ENCODE data around the gene GABRG3. TPM values are rescaled to one million over a fixed set of nuclear protein-coding genes. Genes with fewer than 3 reads are reported as not detected.

Gene GABRG3
- total and polyA plus RNA-seq, 2 experiments from 2014 or later: 0.15 to 0.43 TPM

DNA sequence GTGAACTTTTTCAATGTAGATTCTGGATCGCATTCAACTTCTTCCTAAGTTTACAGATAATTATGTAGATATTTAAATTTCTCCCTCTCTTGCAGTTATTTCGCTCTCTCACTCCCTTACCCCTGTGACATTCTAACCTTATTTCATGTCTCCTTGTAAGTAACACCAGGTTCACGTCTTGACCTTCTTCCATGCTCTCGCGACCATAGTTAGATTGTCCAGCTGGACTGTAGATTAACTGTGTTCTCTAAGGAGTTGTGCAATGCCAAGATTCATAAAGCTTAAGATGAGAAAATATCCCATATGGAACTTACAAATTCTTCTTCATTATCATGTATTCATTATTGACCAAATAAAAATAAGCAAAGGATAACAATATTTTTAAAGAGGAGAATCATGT lies 430.5 kb downstream of the GABRG3 start:
- Histone ChIP-seq H3K4me2 (no peak overlapping the region), H3K4me1 (ENCODE audit: insufficient read depth) (no peaks in the 10 kb centered on the region), H3K4me3 (no peak overlapping the region), H3K27me3 (no peaks in the 10 kb centered on the region), H3K79me2 (no peaks in the 10 kb centered on the region), H3K36me3 (replicated peaks; ENCODE audit: insufficient read depth, low read depth) (no peaks in the 10 kb centered on the region), H4K20me1 (ENCODE audit: insufficient read depth, poor library complexity, severe bottlenecking) (no peaks in the 10 kb centered on the region), H3K27ac (no peak overlapping the region), H3K9me3 (ENCODE audit: low read depth) (no peaks in the 10 kb centered on the region), H2AFZ (no peak overlapping the region), H3K9me2 (replicated peaks; ENCODE audit: insufficient read depth) (no peaks in the 10 kb centered on the region)
- TF ChIP-seq, protein P1, sequence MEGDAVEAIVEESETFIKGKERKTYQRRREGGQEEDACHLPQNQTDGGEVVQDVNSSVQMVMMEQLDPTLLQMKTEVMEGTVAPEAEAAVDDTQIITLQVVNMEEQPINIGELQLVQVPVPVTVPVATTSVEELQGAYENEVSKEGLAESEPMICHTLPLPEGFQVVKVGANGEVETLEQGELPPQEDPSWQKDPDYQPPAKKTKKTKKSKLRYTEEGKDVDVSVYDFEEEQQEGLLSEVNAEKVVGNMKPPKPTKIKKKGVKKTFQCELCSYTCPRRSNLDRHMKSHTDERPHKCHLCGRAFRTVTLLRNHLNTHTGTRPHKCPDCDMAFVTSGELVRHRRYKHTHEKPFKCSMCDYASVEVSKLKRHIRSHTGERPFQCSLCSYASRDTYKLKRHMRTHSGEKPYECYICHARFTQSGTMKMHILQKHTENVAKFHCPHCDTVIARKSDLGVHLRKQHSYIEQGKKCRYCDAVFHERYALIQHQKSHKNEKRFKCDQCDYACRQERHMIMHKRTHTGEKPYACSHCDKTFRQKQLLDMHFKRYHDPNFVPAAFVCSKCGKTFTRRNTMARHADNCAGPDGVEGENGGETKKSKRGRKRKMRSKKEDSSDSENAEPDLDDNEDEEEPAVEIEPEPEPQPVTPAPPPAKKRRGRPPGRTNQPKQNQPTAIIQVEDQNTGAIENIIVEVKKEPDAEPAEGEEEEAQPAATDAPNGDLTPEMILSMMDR (IDR thresholded peaks at IDR 0.05; ENCODE audit: poor library complexity): no peak
- TF ChIP-seq EZH2 (IDR thresholded peaks at IDR 0.05; ENCODE audit: borderline replicate concordance) (no peak), EZH2phosphoT487 (IDR thresholded peaks at IDR 0.05; ENCODE audit: low read depth, severe bottlenecking, unreplicated experiment) (no peak)
- DNase-seq (ENCODE audit: low spot score): no peak
- WGBS (ENCODE audit: low lambda C conversion rate, missing lambda C conversion rate): 86% methylated on average over 5 of the region's 5 CpGs

DNA sequence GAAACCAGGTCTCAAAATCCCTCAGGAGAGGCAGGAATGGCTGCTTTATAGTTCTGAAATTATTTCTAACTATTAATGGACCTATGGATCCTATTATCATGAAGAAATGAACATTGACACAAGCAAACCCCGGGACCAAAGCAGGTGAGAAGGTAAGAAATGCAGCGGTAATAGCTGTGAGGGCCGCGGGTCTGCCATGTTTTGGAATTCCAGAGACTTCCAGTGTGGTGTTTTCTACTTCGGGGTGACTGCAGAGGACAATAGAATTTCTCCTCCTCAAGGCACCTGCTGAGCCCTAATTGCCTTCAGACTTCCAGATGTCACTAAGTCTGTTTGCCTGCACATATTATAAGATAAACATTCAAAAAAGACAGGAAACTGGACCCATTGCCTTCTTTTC lies 437.4 kb downstream of the GABRG3 start:
- no peaks in the 10 kb centered on the region for H3K9me3 ChIP-seq (ENCODE audit: low read depth)
- no peaks in the 10 kb centered on the region for H3K79me2 ChIP-seq
- 82% methylated on average over 5 of the region's 5 CpGs for WGBS (ENCODE audit: low lambda C conversion rate, missing lambda C conversion rate)
- no peaks in the 10 kb centered on the region for H3K36me3 ChIP-seq (replicated peaks; ENCODE audit: insufficient read depth, low read depth)
- no peaks in the 10 kb centered on the region for H3K27me3 ChIP-seq
- H3K4me2 ChIP-seq: no peak overlapping the region
- no peaks in the 10 kb centered on the region for H4K20me1 ChIP-seq (ENCODE audit: insufficient read depth, poor library complexity, severe bottlenecking)
- no peak overlapping the region for H3K27ac ChIP-seq
- no peak overlapping the region for H2AFZ ChIP-seq
- no peak for DNase-seq (ENCODE audit: low spot score)
- TF ChIP-seq, protein P1 (IDR thresholded peaks at IDR 0.05; ENCODE audit: poor library complexity): no peak
- TF ChIP-seq EZH2 (IDR thresholded peaks at IDR 0.05; ENCODE audit: borderline replicate concordance): no peak
- TF ChIP-seq EZH2phosphoT487 (IDR thresholded peaks at IDR 0.05; ENCODE audit: low read depth, severe bottlenecking, unreplicated experiment): no peak
- H3K4me1 ChIP-seq (ENCODE audit: insufficient read depth): no peaks in the 10 kb centered on the region
- H3K9me2 ChIP-seq (replicated peaks; ENCODE audit: insufficient read depth): no peaks in the 10 kb centered on the region
- no peak overlapping the region for H3K4me3 ChIP-seq

DNA sequence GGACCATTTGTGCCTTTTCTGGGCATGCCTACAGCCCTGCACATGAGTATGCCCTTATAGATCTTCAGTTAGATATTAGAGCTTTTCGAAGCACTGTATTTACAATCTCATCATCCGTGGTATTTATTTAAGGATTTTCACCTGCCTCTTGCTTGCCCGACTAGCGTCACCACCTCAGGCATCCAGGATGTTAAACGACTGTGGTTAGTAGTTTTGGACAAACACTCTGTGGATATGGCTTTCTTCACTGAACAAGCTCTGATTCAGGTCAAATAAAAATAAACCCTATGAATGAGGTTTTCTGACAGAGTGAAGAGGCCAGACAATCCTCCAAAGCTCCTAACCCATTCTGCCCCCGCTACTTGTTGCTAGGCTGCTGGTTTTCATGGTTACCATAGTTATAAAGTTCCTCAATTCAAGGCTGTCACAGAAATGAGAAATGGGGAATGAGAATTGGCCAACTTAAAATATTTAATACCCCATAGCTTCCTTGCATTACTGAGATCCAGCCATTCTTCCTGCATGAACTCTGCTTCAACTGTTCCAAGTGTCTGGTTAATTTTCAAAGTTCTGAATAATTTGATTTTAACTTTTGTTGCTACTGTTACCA lies 440.1 kb downstream of the GABRG3 start:
- H3K4me3 ChIP-seq: no peak overlapping the region
- H2AFZ ChIP-seq: no peak overlapping the region
- H3K4me1 ChIP-seq (ENCODE audit: insufficient read depth): no peaks in the 10 kb centered on the region
- H3K27me3 ChIP-seq: no peaks in the 10 kb centered on the region
- H3K79me2 ChIP-seq: no peaks in the 10 kb centered on the region
- H3K27ac ChIP-seq: no peak overlapping the region
- no peaks in the 10 kb centered on the region for H3K9me3 ChIP-seq (ENCODE audit: low read depth)
- no peaks in the 10 kb centered on the region for H3K36me3 ChIP-seq (replicated peaks; ENCODE audit: insufficient read depth, low read depth)
- TF ChIP-seq, protein P1 (IDR thresholded peaks at IDR 0.05; ENCODE audit: poor library complexity): no peak
- TF ChIP-seq EZH2 (IDR thresholded peaks at IDR 0.05; ENCODE audit: borderline replicate concordance): no peak
- TF ChIP-seq EZH2phosphoT487 (IDR thresholded peaks at IDR 0.05; ENCODE audit: low read depth, severe bottlenecking, unreplicated experiment): no peak
- no peak overlapping the region for H3K4me2 ChIP-seq
- no peak for DNase-seq (ENCODE audit: low spot score)
- no peaks in the 10 kb centered on the region for H3K9me2 ChIP-seq (replicated peaks; ENCODE audit: insufficient read depth)
- H4K20me1 ChIP-seq (ENCODE audit: insufficient read depth, poor library complexity, severe bottlenecking): no peaks in the 10 kb centered on the region
- 59% methylated on average over 6 of the region's 6 CpGs for WGBS (ENCODE audit: low lambda C conversion rate, missing lambda C conversion rate)
